HG03460 (cell line): ENCODE results near the gene FMN1.
"Not testable (repeated sequence)": the region's sequence is repeated elsewhere in the genome, so short reads cannot be mapped to it uniquely, and the experiment has no call there.

Experiments used
- ATAC-seq: cut with Tn5 transposase; IDR thresholded peaks from one replicate; pipeline ENCODE4 v1.9.1; 2021; ENCODE audit not compliant: unreplicated experiment

The FMN1 gene

GRCh38 chr15:32871883-32872282, 322.6 kb downstream of the FMN1 start:
- ATAC-seq = no peak

- ATAC-seq = no peak
Observed at GRCh38 chr15:32870240-32871033, 324.1 kb downstream of the FMN1 start.

- no peak for ATAC-seq
Observed at GRCh38 chr15:32869776-32870175, 324.7 kb downstream of the FMN1 start.

GRCh38 chr15:32867313-32867626, 327.2 kb downstream of the FMN1 start:
- no peak for ATAC-seq

- ATAC-seq = no peak
Observed at GRCh38 chr15:32866454-32867312, 327.8 kb downstream of the FMN1 start.

GRCh38 chr15:32864841-32865240, 329.7 kb downstream of the FMN1 start:
- no peak for ATAC-seq

GRCh38 chr15:32864051-32864450, 330.5 kb downstream of the FMN1 start:
- no peak for ATAC-seq

- no peak for ATAC-seq
Observed at GRCh38 chr15:32861761-32862160, 332.8 kb downstream of the FMN1 start.

- ATAC-seq = no peak
Observed at GRCh38 chr15:32861174-32861573, 333.3 kb downstream of the FMN1 start.

- ATAC-seq = no peak
Observed at GRCh38 chr15:32859996-32860395, 334.5 kb downstream of the FMN1 start.

GRCh38 chr15:32859251-32859650, 335.3 kb downstream of the FMN1 start:
- no peak for ATAC-seq

GRCh38 chr15:32857732-32858131, 336.8 kb downstream of the FMN1 start:
- no peak for ATAC-seq

GRCh38 chr15:32856753-32857152, 337.8 kb downstream of the FMN1 start:
- no peak for ATAC-seq

GRCh38 chr15:32855942-32856341, 338.6 kb downstream of the FMN1 start:
- no peak for ATAC-seq

GRCh38 chr15:32853592-32853991, 340.9 kb downstream of the FMN1 start:
- no peak for ATAC-seq

GRCh38 chr15:32852771-32853170, 341.7 kb downstream of the FMN1 start:
- ATAC-seq = no peak

GRCh38 chr15:32852017-32852416, 342.5 kb downstream of the FMN1 start:
- ATAC-seq = no peak

- ATAC-seq = no peak
Observed at GRCh38 chr15:32851572-32851971, 342.9 kb downstream of the FMN1 start.

GRCh38 chr15:32849769-32850668, 344.5 kb downstream of the FMN1 start:
- no peak for ATAC-seq

- ATAC-seq = not testable (repeated sequence)
Observed at GRCh38 chr15:32846671-32847070, 347.8 kb downstream of the FMN1 start.

GRCh38 chr15:32844118-32844711, 350.3 kb downstream of the FMN1 start:
- ATAC-seq = no peak
